GM10248 (cell line): ENCODE data around the gene ATAD3C.

ENCODE experiments used
- CTCF ChIA-PET: fragments of 300-600 bp; sonication (Branson Sonifier 250); formaldehyde crosslinking; extraction: SDS; loops from one replicate; lab custom pipeline; 2021; ENCODE audit warnings: antibody characterized with exemption; lab: Yijun Ruan, JAX
- POLR2A ChIA-PET: fragments of 350-650 bp; sonication (Branson Sonifier 250); formaldehyde crosslinking; extraction: SDS; loops from one replicate; lab custom pipeline; 2020; ENCODE audit warnings: antibody characterized with exemption; lab: Yijun Ruan, JAX
- DNase-seq: peaks from one replicate; pipeline ENCODE4 v3.0.0; 2012; ENCODE audit errors: extremely low spot score
- CTCF ChIP-seq: IDR thresholded peaks from 2 replicates; pipeline ENCODE4 v1.5.1; 2012; ENCODE audit warnings: mild to moderate bottlenecking, low read depth; ENCODE audit errors: extremely low read depth, missing control alignments, control extremely low read depth

ATAD3C gene

DNA sequence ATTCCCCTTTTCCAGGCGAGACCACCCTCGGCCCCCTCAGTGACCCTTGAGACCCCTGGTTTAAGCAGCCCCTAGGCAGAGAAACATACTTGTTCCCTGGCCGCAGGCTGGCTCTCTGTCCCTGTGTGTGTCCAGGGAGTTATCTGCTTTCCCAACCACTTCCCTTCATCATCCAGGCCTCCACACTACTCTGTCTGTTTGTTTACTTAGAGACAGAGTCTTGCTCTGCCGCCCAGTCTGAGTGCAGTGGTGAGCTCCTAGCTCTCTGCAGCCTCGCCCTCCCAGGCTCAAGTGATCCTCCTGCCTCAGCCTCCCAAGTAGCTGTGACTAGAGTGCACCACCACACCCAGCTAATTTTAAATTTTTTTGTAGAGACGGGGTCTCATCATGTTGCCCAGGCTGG is 19.8 kb upstream of the ATAD3C start:
- CTCF ChIA-PET, result interaction anchor here (1.8 to 2.9 kb wide), 2 partner anchors 12 to 14 kb away, joined by 5 to 14 read pairs; no protein-coding TSS in a partner anchor

DNA sequence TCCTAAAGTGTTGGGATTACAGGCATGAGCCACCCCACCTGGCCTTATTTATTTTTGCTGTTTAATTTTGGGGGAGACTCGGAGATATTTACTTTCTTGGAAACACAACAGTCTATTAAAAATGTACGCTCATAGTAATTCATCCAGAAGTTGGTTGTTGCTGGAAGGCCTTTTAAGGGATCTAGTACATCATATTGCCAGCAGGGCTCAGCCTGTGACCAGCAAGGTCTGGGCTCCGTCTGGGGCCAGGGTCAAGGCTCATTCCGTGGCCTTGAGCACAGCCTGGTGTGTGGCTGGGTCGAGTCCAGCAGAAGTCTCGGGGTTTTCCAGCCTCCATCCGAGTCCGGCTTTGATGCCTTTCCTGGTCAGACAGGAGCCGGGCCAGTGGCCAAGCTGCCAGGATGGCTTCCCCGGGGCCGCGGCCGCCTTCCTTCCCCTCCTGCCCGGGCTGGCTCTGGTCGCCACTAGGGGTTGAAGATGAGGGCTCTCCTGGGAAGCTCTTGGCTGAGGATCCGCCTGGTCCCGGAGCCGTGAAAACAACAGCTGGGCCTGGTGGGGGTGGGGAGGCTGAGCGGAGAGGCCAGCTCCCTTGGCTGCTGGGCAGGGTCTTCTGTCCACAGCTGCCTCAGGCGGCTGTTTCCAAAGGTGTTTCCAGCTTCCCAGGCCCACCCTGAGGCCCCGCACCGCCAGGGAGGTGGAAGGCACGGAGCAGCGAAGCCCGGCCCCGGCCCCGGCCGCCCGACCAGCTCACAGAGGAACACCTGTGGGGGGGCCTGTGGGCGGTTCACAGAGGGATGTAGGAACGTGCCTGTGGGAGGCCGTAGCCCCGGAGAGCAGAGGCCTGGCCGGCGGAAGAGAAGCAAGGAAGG is 19.1 kb upstream of the ATAD3C start:
- CTCF ChIA-PET, result interaction anchor here (1.8 to 2.9 kb wide), 2 partner anchors 11 to 15 kb away, joined by 5 to 14 read pairs; no protein-coding TSS in a partner anchor
- POLR2A ChIA-PET, result no interaction called here
- no peak for TF ChIP-seq CTCF
- DNase-seq, result no peak

More for the DNA sequence above, 19.8 kb upstream of the ATAD3C start:
- POLR2A ChIA-PET, result no interaction called here
- no peak for TF ChIP-seq CTCF
- DNase-seq, result no peak

- ChIA-PET POLR2A (no interaction called here), CTCF (interaction anchor here (1.8 to 2.9 kb wide), 2 partner anchors 10 to 16 kb away, joined by 5 to 14 read pairs; no protein-coding TSS in a partner anchor)
- no peak for DNase-seq
- no peak for TF ChIP-seq CTCF
Observed at GRCh38 chr1:1430992-1431844, 18.3 kb upstream of the ATAD3C start.

- no peak for DNase-seq
- CTCF ChIA-PET, result no interaction called here
- no peak for TF ChIP-seq CTCF
- POLR2A ChIA-PET, result no interaction called here
Observed at GRCh38 chr1:1431845-1432273, 17.6 kb upstream of the ATAD3C start.

DNA sequence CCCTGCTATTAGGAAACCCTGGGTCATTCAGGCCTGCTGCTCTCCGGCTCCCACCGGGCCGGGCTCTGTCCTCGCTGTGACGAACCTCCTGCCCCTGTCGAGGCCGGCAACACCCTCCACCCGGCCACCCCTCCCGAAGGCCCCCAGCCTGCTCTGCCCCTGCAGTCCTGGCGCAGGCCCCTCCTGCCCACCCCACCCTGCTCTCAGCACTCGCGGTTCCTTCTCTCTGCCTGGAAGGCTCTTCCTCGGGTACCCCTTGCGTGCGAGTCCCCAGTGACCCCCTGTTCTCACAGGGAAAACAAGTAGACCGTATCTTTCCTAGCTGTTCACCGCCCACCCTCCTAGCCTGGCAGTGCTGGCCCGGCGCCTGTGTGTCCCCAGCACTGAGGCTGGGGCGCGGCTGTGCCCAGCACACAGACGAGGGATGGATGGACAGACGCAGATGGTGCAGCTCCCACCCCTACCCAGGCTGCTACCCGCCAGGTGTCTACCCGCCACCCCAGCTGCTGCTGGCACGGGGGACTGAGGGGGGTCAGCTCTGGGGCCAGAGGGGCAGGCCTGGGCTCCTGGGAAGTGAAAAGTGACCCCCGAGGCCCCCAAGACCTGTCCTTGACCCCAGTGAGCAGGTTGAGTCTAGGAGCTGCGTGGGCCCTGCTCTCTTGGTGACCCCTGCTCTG is 17.1 kb upstream of the ATAD3C start:
- ChIA-PET POLR2A (no interaction called here), CTCF (no interaction called here)
- no peak for TF ChIP-seq CTCF
- no peak for DNase-seq
